ENCODE results near the gene DARS1. TPM values are rescaled to one million over a fixed set of nuclear protein-coding genes. Genes with fewer than 3 reads are reported as not detected.
"Not testable (repeated sequence)": the region's sequence is repeated elsewhere in the genome, so short reads cannot be mapped to it uniquely, and the experiment has no call there.

The DARS1 gene
- total RNA-seq, 1 donor from 2014 or later, result 86.0 TPM

- no peak for DNase-seq (ENCODE audit: low read depth)
- no peak overlapping the region for H3K4me3 ChIP-seq (ENCODE audit: low read depth, low read length)
- TF ChIP-seq CTCF (conservative IDR thresholded peaks at IDR 0.05; ENCODE audit: low read depth, low read length), result no peak
Observed at GRCh38 chr2:135882415-135882814, 103.0 kb downstream of the DARS1 start.

- DNase-seq (ENCODE audit: low read depth), result not testable (repeated sequence)
- H3K4me3 ChIP-seq (ENCODE audit: low read depth, low read length), result peak overlapping the region; percentile 82
Observed at GRCh38 chr2:135876770-135877169, 108.7 kb downstream of the DARS1 start.

GRCh38 chr2:135876066-135876711 lies 109.2 kb downstream of the DARS1 start, which contains the start of gene MCM6:
Gene MCM6, minus strand, starts transcription at chr2:135876443. Its CDS starts 78 bp downstream, at chr2:135876365.
- DNase-seq (ENCODE audit: low read depth), result peak; percentile 83
- peak within 1 kb of the TSS; percentile 82 for H3K4me3 ChIP-seq (ENCODE audit: low read depth, low read length)
- no peak for TF ChIP-seq CTCF (conservative IDR thresholded peaks at IDR 0.05; ENCODE audit: low read depth, low read length)

- DNase-seq (ENCODE audit: low read depth), result no peak
- peak overlapping the region; percentile 82 for H3K4me3 ChIP-seq (ENCODE audit: low read depth, low read length)
- TF ChIP-seq CTCF (conservative IDR thresholded peaks at IDR 0.05; ENCODE audit: low read depth, low read length), result no peak
Observed at GRCh38 chr2:135875491-135876065, 109.8 kb downstream of the DARS1 start.

GRCh38 chr2:135874777-135875365 lies 110.6 kb downstream of the DARS1 start:
- peak overlapping the region; percentile 82 for H3K4me3 ChIP-seq (ENCODE audit: low read depth, low read length)
- DNase-seq (ENCODE audit: low read depth), result no peak
- no peak for TF ChIP-seq CTCF (conservative IDR thresholded peaks at IDR 0.05; ENCODE audit: low read depth, low read length)

- H3K4me3 ChIP-seq (ENCODE audit: low read depth, low read length), result no peak overlapping the region
- no peak for TF ChIP-seq CTCF (conservative IDR thresholded peaks at IDR 0.05; ENCODE audit: low read depth, low read length)
- DNase-seq (ENCODE audit: low read depth), result no peak
Observed at GRCh38 chr2:135870571-135870970, 114.9 kb downstream of the DARS1 start.

GRCh38 chr2:135863233-135863632 lies 122.2 kb downstream of the DARS1 start:
- no peak for DNase-seq (ENCODE audit: low read depth)
- no peak overlapping the region for H3K4me3 ChIP-seq (ENCODE audit: low read depth, low read length)
- no peak for TF ChIP-seq CTCF (conservative IDR thresholded peaks at IDR 0.05; ENCODE audit: low read depth, low read length)
